GM18868 (cell line): ENCODE data around the gene STARD10.

ENCODE experiments used
- ATAC-seq: cut with Tn5 transposase; IDR thresholded peaks from one replicate; pipeline ENCODE4 v1.9.1; 2021; ENCODE audit warnings: mild to moderate bottlenecking, moderate library complexity; ENCODE audit not compliant: unreplicated experiment

The STARD10 gene

GRCh38 chr11:72781313-72782080, 12.3 kb downstream of the STARD10 start:
- ATAC-seq: peak; percentile 58

- ATAC-seq: no peak
Measured at GRCh38 chr11:72781063-72781312, 12.9 kb downstream of the STARD10 start.

GRCh38 chr11:72780296-72781062, 13.4 kb downstream of the STARD10 start:
- ATAC-seq: no peak

DNA sequence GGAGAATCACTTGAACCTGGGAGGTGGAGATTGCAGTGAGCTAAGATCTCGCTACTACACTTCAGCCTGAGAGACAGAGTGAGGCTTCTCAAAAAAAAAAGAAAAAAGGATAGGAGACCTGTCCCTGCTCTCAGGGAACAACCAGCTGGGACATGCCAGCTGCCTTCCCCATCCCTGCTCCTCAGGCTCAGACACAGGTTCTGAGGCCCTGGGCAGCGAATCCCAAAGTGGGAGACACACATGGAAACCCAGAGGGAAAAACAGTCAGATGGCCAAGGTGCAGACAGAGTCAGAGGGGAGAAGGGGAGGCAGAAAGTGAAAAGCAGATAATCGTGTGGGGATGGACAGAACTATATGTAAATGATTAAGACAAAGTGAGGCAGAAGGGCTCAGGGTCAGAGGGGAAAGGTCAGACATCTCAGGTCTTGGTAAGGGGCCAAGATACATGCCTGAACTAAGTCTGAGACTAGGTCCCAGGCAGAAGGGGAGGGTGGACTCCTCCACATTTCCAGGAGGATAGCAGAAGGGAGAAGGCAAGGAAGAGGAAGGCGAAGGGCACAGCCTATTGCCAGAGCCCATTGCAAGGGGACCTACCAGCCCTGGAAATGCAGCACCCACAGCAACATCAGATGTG, 14.2 kb downstream of the STARD10 start:
- no peak for ATAC-seq

GRCh38 chr11:72778535-72779494, 15.0 kb downstream of the STARD10 start:
- ATAC-seq: no peak

GRCh38 chr11:72777755-72778278, 16.0 kb downstream of the STARD10 start:
- ATAC-seq: no peak

- ATAC-seq: no peak
Measured at GRCh38 chr11:72776844-72777754, 16.7 kb downstream of the STARD10 start.

GRCh38 chr11:72776117-72776843, 17.6 kb downstream of the STARD10 start:
- no peak for ATAC-seq

GRCh38 chr11:72775288-72776110, 18.3 kb downstream of the STARD10 start:
- ATAC-seq: no peak

GRCh38 chr11:72774499-72774898, 19.3 kb downstream of the STARD10 start:
- ATAC-seq: no peak

- ATAC-seq: no peak
Measured at GRCh38 chr11:72773696-72774095, 20.2 kb downstream of the STARD10 start.

DNA sequence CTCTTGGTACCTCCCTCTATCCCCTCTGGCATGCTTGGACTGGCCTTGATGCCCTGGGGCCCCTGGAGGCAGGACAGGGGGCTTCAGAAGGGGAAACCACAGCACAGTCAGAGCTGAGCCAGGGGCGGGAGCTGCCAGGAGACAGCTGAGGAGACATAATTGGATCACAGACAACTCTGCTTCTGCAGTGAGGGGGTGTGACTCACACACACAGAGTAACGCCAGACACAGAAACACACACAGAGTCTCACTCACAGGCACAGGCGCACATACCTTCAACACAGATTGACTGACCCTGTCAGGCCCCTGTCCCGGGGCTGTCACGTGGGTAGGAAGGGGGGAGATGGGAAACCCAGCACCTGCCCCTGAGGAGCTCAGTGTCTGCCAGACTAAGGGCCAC, 20.6 kb downstream of the STARD10 start:
- ATAC-seq: no peak

DNA sequence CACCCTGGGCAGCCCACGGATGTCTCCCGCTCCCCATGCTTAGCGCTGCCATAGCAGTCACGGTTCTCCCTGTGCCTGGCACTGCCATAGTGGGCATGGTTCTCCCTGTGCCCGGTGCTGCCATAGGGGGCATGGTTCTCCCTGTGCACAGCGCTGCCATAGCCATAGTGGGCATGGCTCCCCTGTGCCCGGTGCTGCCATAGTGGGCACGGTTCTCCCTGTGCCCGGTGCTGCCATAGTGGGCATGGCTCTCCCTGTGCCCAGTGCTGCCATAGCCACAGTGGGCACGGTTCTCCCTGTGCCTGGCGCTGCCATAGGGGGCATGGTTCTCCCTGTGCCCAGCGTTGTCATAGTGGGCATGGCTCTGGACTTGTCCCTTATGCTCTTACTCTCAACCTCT, 21.8 kb downstream of the STARD10 start:
- no peak for ATAC-seq

DNA sequence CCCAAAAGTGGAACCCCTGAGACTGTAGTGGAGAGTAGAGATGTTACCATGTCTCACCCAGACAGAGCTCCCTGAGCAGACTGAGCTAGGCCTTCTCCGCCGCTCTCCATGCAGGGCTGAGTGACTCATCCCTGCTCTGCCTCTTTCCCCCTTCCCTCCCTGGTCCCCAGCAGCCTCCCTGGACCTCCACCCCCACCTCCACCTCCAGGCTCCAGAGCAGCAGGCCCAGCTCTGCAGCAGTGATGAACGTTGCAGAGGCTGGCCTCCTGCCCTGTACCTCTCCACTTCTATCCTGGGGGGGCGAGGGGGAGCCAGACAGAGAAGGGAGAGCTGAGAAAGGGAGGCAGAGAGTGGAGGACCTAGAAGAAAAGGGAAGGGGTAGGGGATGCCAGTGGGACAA, 22.3 kb downstream of the STARD10 start:
- ATAC-seq: no peak

GRCh38 chr11:72770799-72771198, 23.0 kb downstream of the STARD10 start:
- no peak for ATAC-seq

GRCh38 chr11:72769680-72770079, 24.2 kb downstream of the STARD10 start:
- no peak for ATAC-seq

DNA sequence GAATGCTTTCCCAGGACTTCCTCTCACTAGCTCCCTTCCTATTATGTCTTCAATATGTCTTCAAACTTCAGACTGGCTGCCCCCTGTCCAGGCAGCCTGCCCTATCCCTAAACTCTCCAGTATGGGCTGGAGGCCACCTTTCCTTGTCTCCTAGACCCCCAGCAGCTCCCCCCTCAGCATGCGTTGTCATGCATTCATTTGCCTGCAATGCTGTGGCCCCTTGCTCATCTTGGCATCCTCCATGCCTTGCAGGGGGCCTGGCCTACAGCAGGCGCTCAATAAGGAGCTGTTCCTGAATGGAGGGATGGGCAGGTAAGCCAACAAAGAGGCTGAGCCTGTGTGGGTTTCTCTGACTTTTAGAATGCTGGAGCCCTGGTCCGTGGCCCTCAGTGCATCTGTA, 25.3 kb downstream of the STARD10 start:
- ATAC-seq: no peak
